GM18907 (cell line): ENCODE measurements around the gene SLC39A9.
"Not testable (repeated sequence)": the region's sequence is repeated elsewhere in the genome, so short reads cannot be mapped to it uniquely, and the experiment has no call there.

Experiments
- ATAC-seq: cut with Tn5 transposase; IDR thresholded peaks from one replicate; pipeline ENCODE4 v1.9.1; 2021; ENCODE audit warnings: mild to moderate bottlenecking, moderate library complexity; ENCODE audit not compliant: unreplicated experiment

SLC39A9 gene

GRCh38 chr14:69366761-69367160, 31.7 kb upstream of the SLC39A9 start:
- no peak for ATAC-seq

GRCh38 chr14:69368381-69368780, 30.1 kb upstream of the SLC39A9 start:
- ATAC-seq: no peak

DNA sequence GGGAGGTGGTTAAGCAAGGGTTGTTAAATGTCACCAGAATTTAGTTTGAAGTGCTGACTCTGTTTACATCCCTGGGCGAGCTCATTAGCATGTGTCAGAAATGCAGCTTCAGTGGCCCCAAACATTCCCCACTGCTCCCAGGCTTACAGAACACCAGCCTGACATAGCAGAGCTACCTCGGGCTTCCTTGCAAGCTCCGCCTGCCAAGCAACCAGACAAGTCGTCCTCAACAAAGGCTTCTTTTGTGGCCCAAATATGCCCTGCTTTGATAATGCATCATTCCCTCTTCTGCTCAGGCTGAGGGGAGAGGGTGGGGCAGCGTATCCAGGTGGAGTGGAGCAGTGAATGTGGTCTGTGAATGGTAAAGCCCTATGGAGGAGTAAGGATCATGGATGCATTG, 28.4 kb upstream of the SLC39A9 start:
- ATAC-seq: no peak

- no peak for ATAC-seq
Measured at GRCh38 chr14:69372146-69372545, 26.3 kb upstream of the SLC39A9 start.

DNA sequence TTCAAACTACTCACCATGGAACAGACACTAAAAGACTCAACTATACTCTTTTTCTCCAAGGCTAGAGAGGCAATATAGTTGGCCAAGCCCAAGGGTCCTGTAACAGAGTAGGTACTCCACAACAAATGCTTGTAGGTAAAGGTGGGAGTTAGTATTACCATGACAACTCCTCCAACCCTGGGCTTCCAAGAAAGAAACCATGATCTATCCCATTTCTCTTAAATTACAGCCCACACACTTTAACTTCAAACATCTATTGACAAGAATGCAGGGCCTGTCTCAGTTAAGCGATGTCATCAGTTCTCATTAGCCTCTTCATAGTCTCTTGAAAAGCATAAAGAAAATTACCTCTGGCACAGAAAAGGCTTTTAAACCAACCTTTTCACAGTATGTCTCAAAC, 25.4 kb upstream of the SLC39A9 start:
- no peak for ATAC-seq

GRCh38 chr14:69374235-69374634, 24.3 kb upstream of the SLC39A9 start:
- ATAC-seq: no peak

GRCh38 chr14:69375182-69375581, 23.3 kb upstream of the SLC39A9 start:
- no peak for ATAC-seq

DNA sequence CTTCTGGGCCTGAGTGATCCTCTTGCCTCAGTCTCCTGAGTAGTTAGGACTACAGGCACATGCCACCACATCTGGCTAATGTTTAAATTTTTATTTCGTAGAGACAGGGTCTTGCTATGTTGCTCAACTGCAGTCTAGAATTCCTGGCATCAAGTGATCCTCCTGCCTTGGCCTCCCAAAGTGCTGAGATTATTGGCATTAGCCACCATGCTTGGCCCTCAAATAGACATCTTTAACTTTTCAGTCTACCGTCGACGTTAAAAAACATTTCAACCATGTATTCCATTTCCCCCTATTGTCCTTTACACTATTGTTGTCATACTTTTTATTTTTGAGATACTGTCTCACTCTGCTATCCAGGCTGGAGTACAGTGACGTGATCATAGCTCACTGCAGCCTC, 22.8 kb upstream of the SLC39A9 start:
- ATAC-seq: no peak

- ATAC-seq: no peak
Measured at GRCh38 chr14:69376439-69376838, 22.1 kb upstream of the SLC39A9 start.

- ATAC-seq: no peak
Measured at GRCh38 chr14:69378274-69378673, 20.2 kb upstream of the SLC39A9 start.

GRCh38 chr14:69387311-69387710, 11.2 kb upstream of the SLC39A9 start:
- ATAC-seq: no peak

DNA sequence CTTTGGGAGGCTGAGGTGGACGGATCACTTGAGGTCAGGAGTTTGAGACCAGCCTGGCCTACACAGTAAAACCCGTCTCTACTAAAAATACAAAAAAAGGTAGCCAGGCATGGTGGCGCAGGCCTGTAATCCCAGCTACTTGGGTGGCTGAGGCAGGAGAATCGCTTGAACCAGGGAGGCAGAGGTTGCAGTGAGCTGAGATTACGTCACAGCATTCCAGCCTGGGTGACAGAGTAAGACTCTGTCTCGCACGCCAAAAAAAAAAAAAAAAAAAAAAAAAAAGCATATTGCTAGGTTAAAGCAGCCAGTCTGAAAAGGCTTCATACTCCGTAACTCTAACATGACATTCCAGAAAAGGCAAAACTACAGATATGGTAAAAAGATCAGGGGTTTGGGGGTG, 7.1 kb upstream of the SLC39A9 start:
- ATAC-seq: not testable (repeated sequence)

GRCh38 chr14:69392481-69392880, 6.0 kb upstream of the SLC39A9 start:
- no peak for ATAC-seq

- ATAC-seq: no peak
Measured at GRCh38 chr14:69395929-69396328, 2.6 kb upstream of the SLC39A9 start.

DNA sequence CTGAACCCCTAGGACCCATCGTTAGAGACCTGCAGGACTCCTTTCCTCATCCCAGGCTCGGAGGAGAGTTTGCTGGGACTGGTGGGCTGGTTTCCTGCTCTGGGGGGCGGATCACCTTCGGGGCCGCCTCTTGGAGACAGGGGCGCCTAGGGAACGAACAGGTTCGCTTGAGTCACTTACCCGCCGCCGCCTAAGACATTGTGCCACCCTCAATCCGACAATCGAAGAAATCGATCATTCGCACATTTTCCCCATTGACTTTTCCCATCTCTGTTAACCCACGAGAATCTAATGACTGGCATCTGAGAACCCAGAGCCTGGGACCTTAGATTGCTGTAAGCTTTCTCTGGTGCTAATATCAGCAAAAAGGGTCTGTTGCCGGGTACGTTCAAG, 322 bp downstream of the SLC39A9 start:
- peak; percentile 21 for ATAC-seq

- no peak for ATAC-seq
Measured at GRCh38 chr14:69399750-69400149, 1.3 kb downstream of the SLC39A9 start.

- ATAC-seq: no peak
Measured at GRCh38 chr14:69400154-69400553, 1.7 kb downstream of the SLC39A9 start.

- no peak for ATAC-seq
Measured at GRCh38 chr14:69401841-69402240, 3.3 kb downstream of the SLC39A9 start.

DNA sequence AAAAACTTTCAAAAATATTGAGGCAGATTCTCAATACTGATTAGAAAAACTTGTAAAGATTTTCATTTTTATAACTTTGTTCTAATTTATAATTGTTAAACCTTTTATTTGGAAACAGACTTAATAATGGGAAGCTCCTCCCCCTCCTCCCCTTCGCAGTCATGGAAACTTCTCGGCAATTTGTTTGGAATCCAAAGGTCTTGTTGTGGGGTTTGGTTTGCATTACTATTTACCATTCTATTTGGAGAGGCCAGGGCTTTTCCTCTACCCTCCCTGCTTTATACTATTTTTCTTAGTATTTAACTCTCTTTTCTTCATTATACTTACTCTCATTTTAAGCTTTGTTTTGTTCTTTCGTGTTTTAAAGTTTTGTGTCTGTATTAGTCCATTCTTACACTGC, 6.0 kb downstream of the SLC39A9 start:
- no peak for ATAC-seq

- no peak for ATAC-seq
Measured at GRCh38 chr14:69404883-69405282, 6.4 kb downstream of the SLC39A9 start.

DNA sequence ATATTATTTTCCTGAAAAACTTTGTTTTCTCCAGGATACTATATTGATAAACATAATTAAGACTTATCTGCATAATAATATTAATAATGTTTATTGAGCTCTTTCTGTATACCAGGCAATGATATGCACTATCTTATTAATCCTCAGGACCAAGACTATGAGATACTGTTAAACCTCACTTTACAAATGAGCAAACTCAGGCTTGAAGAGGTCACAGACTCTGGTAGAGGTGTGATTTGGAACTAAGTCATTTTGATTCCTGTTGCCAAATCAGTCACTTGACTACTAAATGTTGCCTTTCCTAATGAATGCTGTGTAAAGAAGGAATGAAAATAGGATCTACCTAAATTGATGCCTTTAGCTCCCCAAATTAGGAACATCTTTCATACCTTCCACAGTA, 7.3 kb downstream of the SLC39A9 start:
- no peak for ATAC-seq

GRCh38 chr14:69408331-69408960, 10.0 kb downstream of the SLC39A9 start:
- no peak for ATAC-seq

DNA sequence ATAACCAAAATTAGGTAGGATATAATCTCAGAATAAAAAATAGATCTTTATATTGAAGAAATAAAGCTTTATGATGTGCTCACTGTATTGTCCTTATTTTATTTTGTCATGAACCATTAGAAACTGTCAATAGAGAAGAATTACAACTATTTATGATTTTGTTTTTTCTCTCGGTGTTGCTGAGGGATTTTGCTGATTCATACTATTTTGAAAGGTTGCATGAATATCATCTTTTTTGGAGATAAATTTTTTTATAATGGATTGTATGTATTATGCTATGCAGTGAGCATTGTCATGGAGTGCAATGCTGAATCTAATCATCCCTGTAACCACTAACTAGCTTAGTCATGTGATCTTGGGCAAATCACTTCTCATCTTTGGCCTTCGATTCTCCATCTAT, 15.0 kb downstream of the SLC39A9 start:
- ATAC-seq: no peak
